HG03060 (cell line): ENCODE measurements around the gene KRTAP10-8.
"Not testable (repeated sequence)": the region's sequence is repeated elsewhere in the genome, so short reads cannot be mapped to it uniquely, and the experiment has no call there.

Source experiments
- ATAC-seq: cut with Tn5 transposase; IDR thresholded peaks from one replicate; pipeline ENCODE4 v1.9.1; 2021; ENCODE audit warnings: low read depth, moderate number of reproducible peaks; ENCODE audit not compliant: unreplicated experiment

The KRTAP10-8 gene

DNA sequence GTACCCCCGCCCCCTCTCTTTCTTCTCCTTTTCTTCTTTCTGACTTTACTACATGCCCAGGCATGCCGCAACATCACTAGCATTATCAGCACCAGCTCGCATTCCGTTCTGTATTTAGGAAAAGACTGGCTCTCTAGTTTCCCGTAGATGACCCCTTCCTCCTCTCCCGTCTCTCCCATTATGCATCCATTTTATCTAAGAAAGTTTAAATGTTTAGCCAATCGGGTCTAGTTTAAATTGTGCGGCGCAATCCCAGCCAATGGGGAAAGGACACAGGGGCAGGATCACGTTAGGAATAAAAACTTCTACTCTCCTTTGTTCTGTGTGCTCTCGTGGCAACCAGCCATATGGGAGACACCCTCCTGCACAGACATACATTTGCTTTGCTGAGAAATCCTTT is 13.8 kb upstream of the KRTAP10-8 start:
- ATAC-seq = no peak

DNA sequence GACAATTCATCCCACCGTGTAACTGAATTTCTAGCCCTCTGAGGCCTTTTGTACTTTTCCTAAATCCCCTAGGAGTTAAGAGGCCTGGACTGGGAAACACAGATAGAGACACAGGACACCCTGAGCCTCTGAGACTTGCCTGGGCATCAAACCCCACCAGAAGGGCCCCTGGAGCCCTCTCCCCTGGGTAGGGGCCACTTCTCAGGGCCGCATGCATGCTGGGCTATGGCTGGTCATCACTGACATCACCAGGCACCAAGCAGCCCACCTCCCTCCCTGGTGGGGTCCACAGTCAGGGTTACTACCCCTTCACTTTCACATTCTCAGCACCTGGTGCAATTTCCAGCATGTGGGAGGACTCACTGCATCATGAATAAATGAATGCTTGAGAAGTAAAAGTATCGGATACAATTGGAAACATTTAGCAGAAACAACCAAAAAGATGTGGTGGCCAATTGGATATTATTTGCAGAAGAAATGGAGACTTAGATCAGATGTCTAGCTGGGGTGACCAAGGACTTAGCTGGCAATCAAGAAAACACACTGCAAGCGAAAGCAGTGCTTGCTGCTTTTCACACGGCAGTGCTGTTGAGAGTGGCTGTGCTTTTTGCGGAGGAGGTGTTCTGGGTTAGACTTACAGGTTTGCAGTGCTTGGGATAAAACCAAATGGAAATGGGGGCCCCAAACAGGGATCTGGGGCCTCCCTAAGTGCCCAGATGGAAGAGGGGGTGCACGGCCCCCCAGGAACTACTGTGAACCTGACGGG is 12.4 kb upstream of the KRTAP10-8 start:
- ATAC-seq = no peak

DNA sequence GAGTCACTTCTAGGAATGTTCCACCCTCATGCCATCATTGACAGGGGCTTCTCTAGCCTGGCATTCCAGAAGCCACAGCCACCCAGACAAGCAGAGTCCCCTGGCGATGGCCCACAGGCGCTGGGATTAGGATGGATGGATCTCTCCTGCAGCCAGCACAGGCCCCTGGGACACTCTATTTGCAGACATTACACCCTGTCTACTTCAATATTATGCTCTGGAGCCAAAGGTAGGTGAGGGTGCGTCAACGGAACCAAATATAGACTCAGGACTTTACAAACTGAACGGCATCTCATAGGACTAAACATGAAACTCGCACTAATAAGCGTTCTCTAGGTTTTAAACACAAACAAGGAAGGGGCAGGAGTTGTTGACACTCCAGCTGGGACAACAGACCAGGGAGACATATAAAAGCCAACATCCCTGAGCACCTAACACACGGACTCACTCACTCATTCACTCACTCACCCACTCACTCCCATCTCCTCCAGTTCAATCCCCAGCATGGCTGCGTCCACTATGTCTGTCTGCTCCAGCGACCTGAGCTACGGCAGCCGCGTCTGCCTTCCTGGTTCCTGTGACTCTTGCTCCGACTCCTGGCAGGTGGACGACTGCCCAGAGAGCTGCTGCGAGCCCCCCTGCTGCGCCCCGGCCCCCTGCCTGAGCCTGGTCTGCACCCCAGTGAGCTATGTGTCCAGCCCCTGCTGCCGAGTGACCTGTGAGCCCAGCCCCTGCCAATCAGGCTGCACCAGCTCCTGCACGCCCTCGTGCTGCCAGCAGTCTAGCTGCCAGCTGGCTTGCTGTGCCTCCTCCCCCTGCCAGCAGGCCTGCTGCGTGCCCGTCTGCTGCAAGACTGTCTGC is 11.5 kb upstream of the KRTAP10-8 start, which contains the start of gene KRTAP10-7:
Gene KRTAP10-7 (plus strand): TSS at position 480 of the 861 bp plus-strand sequence. CDS start 25 bp downstream, at position 505.
- ATAC-seq = not testable (repeated sequence)

DNA sequence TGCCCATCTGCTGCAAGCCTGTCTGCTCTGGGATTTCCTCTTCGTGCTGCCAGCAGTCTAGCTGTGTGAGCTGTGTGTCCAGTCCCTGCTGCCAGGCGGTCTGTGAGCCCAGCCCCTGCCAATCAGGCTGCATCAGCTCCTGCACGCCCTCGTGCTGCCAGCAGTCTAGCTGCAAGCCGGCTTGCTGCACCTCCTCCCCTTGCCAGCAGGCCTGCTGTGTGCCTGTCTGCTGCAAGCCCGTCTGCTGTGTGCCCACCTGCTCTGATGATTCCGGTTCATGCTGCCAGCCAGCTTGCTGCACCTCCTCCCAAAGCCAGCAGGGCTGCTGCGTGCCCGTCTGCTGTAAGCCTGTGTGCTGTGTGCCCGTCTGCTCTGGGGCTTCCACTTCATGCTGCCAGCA is 10.8 kb upstream of the KRTAP10-8 start:
- ATAC-seq = not testable (repeated sequence)

DNA sequence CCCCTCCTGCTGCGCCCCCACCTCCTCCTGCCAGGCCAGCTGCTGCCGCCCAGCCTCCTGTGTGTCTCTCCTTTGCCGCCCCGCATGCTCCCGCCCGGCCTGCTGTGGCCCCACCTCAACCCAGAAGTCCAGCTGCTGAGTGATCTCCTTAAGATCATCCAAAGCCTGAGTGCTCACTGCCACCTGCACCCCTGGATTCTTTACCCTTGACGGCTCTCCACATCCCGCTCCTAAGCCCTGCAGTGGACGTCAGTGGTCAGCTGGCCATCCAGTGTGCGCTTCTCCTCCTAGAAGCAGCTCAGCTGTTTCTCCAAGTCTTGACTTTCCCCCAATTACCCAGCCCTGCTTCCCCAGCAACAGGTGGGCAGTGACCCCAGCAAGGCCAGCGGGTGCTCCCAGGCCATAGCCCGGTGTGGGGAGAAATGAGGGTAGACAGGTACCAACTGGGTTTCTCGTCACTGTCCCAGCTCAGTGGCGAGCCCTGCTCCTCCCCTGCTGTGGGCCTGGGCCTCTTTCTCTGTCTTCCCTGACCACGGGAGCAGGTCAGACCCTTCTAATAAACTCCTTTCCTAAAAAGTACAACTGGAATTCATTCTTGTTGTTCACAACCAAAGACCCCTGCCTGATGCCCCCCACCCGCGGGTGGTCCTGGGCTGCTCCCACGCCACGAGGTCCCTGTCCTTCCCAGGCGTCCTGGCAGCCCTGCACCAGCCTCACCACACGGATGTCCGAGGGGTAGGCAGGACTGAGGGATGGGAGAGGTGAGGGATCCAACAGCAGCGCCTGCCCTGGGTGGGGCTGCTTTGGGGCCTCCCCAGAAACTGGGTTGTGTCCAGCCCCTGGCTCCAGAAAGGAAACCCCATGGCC is 10.1 kb upstream of the KRTAP10-8 start:
- no peak for ATAC-seq

DNA sequence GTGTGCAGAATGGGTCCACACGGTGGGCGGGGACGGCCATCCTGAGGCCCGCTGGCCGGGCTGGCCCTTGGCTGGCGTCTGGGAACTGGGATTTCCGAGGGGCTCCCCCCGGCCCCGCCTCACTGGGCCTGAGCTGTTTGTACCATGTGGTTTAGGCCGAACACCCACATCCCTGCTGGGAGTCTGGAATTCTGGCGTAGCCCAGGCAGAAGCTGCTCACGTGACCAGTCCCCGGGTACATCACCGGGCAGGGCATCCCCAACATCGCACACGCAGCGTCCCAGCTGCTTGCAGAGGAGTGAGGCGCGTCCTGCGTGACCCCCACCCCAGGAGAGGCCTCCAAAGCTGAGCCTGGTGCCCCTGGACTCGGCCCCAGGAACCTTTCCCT is 9.4 kb upstream of the KRTAP10-8 start:
- no peak for ATAC-seq

DNA sequence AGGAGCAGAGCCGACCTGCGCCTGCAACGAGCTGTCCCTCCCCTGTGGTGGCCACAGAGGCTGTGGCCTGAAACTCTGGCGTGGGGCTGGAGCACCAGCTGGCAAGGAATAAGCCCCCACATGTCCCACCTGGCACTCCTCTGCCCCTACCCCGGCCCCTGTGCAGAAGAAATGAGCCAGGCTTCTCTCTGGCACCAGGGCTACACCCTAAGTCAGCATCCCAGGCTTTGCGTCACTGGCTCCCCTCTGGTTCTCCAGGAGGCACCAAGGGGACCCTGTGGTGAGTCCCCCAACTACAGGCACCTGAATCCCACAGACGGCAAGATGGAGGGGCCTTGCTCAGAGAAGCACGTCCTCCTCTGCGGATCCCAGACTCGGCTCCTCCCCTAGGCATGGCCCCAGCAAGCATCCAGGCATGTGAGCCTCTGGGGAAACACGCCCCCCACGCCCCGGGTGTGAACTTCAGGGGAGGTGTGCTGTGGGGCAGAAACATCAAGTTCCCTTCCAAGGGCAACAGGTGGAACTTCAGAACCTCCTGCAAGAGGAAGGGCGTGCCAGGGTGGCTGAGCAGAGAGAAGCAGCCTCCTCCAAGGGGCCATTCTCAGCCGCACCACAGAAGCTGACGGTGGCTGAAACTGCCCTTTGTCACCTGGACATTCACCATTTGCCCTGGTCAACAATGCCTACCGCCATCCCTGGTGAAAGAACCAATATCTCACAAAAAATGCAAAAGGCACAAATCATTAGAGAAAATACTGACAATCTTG is 8.6 kb upstream of the KRTAP10-8 start:
- ATAC-seq = no peak

DNA sequence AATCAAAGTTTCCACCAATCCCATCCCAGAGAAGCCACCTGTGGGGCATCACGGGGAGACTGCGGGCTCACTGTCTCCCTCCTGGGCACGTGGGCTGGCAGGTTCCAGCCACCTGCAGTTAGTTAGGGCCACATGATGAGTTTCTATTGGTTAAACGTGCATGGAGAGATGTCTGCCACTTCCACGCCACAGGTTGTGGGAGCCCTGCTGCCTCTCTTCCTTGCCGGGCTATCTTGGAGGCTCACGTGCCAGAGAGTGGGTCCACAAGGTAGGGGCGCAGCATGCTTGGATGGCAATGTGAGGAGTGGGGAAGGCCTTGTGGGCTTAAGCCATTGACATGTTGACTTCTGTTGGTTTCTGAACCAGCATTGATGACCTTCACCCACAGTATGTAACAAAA is 8.0 kb upstream of the KRTAP10-8 start:
- no peak for ATAC-seq

DNA sequence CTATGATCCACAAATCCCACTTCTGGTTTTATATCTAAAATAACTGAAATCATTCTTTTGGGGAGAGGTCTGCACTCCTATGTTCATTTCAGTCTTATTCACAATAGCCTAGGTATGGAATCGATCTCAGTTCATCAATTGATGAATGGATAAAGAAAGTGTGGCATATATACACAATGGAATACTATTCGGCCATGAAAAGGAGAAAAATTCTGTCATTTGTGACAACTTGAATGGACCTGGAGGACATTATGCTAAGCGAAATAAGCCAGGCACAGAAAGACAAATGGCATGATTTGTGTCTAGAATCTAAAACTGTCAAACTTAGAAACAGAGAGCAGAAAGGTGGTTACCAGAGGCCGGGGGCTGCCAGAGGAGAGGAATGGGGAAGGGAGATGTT is 5.4 kb upstream of the KRTAP10-8 start:
- no peak for ATAC-seq

DNA sequence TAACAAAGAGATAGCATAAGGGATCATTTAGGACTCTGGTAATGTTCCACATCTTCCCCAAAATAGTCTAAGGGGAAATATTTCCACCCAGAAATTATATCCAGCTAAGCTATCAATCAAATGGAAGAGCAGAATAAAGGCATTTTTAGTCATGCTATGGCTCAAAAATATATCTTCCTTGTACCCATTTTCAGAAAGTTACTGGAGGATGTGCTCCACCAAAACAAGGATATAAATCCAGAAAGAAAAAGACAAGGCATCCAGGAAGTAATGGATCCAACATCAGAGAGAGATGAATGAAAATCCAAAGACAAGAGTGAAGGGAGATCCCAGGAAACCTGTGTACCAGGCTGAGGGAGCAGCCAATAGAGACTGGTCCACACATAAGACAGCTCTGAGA is 2.7 kb upstream of the KRTAP10-8 start:
- ATAC-seq = no peak

DNA sequence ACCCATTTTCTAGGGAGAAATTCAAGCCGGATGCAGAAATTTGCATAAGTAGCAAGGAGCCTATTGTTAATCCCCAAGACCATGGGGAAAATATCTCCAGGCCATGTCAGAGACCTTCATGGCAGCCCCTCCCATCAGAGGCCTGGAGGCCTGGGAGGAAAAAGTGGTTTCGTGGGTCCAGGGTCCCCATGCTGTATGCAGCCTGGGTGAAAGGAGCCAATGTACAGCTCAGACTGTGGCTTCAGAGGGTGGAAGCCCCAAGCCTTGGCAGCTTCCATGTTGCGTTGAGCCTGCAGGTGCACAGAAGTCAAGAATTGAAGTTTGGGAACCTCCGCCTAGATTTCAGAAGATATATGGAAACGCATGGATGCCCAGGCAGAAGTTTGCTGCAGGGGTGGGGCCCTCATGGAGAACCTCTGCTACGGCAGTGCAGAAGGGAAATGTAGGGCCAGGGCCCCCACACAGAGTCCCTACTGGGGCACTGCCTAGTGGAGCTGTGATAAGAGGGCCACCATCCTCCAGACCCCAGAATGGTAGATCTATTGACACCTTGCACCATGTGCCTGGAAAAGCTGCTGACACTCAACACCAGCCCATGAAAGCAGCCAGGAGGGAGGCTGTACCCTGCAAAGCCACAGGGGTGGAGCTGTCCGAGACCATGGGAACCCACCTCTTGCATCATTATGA is 1.6 kb upstream of the KRTAP10-8 start:
- not testable (repeated sequence) for ATAC-seq

DNA sequence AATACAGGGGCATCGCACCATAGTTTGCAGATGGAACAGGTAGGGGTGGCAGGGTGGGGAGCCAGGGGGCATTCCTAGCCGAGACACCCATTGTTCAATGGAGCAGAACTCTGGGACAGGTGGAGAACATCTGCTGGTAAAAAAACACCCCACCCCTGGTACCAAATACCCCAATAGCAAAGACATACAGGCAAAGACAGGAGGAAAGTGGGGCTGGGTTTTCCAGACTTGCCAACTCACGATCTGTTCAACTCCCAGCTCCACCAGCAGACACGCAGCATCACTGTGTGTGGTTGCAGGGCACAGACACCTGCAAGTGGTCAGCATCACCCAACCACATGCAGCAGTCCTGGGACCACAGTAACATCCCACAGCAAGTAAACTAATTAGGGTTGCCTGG is 328 bp upstream of the KRTAP10-8 start:
- ATAC-seq = no peak

DNA sequence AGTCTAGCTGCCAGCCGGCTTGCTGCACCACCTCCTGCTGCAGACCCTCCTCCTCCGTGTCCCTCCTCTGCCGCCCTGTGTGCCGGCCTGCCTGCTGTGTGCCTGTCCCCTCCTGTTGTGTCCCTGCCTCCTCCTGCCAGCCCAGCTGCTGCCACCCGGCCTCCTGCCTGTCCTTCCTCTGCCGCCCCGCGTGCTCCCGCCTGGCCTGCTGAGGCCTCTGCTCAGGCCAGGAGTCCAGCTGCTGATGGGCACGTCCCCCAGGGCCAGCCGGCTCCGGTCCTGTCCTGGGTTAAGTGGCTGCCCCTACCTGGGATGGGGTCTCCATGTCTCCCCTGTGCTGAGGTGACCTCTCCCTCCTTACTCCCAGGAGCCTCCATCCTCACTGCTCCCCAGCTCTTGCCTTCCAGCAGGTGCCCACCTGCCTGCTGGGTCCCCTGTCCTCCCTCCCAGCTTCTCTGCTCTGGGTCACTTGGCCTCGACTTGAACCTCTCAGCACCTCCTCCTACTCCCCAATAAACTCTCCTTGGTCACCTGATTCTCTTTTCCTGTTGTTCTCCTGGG is 870 bp downstream of the KRTAP10-8 start:
- ATAC-seq = no peak

DNA sequence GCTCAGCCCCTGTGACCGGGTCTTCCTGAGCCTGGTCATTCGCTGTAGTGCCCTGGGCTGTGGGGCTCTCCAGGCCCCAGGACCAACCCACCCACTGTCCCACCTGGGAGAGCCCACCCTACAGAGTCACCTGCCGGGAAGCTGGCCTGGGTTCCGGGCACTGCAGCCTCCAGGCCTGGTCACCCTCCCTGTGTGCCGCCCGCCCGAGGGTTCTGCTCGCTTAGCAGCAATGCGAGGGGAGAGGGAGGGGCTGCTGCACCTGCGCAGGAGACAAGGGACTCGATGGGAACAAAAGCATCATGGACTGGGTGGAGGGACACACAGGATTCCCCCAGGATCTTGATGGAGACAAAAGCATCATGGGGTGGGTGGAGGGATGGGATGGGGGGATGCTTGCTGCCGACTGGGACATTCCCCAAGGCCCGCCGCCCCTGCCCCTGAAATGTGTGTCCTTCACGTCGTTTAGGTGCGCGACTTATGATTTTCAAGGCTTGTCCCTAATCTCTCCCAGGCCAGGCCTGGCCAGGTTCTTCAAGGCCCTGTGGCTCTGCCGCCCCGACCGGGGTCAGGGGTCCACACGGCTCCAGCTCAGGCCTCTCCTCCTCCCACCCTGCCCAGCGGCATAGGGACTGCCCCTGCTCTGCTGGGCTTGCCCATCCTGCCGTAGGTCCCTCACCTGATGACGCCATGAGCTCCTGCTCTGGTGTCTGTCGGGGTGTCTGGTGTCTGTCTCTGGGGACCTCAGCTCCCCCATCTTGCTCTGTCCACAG is 1.7 kb downstream of the KRTAP10-8 start:
- no peak for ATAC-seq

DNA sequence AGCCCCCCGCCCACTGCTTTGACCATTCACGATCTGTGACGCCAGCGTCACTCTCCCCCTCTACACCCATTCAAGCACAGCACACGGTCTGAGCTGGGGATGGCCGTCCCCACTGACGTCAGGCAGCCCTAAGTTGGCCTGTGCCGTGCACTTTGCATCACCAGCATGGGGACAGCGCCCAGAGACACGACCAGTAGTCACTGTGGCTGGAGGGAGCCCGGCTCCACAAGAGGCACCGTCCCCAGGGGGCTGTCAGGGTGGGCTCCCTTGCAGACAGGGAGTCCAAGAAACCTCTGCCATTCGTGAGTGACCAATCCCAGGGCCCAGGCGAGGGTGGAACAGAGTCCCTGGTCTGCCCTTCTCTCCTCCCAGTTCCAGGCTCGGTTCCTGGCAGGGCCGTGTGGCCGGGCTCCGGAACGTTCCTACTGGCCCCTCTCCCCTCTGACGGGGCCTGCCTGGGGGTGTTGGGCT is 2.3 kb downstream of the KRTAP10-8 start:
- ATAC-seq = no peak

DNA sequence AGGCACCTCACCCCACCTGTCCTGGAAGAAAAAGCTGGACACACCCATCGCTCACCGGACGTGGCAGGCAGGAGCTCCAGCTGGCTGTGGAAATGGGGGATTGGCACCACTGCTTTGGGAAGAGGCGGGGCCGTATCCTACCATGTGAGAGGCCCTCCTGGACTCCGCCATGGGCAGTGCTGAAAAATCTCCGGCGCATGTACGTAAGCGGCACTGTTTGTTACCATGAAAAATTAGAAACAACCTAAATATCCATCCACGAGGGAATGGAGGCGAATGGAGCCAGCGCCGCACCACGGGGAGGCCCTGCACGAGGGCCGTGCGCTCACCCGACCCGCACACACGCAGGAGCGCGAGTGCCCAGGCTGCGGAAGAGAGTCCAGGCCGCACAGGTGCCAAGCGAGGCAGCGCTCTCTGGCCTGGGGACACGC is 3.1 kb downstream of the KRTAP10-8 start:
- ATAC-seq = no peak

DNA sequence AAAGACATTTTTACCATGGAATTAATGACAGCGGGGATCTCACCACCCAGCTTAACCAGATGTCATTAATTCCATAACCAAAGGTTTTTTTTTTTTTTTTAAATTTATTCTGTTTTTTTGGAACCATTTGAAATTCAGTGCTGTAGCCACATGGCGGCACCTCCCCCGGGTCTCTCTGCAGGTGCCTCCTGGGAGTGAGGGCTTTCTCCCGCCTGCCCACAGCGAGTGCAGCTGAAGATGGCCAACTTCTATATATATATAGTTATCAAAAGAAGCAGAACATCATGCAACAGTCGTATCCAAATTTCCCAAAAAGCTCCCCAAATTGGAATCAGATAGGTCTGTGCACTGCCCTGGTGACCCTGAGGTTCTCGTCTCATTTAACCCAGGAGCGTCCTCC is 3.6 kb downstream of the KRTAP10-8 start:
- ATAC-seq = no peak

DNA sequence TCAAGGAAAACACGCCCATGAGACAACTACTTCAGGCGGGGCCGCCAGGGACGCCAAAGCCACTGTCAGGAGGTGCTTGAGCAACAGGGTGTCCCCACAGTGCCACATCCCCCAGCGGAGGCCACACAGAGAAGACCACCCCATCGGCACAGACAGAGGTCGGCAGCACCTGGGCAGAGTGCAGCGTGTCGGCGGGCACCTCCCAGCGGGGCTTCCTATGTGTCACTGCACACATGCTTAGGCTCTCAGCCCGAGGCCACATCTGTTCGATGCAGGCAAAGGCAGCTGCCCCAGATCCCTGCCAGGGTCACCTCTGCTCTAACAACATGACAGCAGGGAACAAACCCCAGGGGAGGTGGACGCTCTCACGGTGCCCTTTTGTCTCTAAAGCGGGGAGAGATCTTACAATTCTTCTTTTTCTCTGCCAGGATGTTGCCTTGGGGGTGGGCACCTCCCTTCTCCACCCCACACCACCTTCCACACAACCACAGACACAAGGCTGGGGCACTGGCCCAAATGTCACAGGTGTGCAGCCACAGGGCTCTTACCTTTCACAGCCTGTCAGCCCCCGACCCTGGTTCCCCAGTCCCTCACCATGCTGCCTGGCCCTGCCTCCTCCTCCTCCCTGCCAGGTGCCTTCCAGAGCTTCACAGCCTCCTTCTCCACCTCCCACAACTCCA is 4.2 kb downstream of the KRTAP10-8 start:
- ATAC-seq = no peak
